ENCODE results near the gene CDKN2B-AS1.

CDKN2B-AS1 gene

GRCh38 chr9:22147813-22148527 is 153.4 kb downstream of the CDKN2B-AS1 start:
- POLR2A ChIA-PET = no interaction called here

GRCh38 chr9:22148528-22148875 is 153.9 kb downstream of the CDKN2B-AS1 start:
- ChIA-PET POLR2A (no interaction called here), CTCF (no interaction called here)
- no peak for DNase-seq (ENCODE audit: extremely low spot score)
- TF ChIP-seq CTCF (IDR thresholded peaks at IDR 0.05; ENCODE audit: control extremely low read depth, extremely low read depth, low read depth, missing control alignments) = no peak

More at GRCh38 chr9:22147813-22148527, 153.4 kb downstream of the CDKN2B-AS1 start:
- no peak for DNase-seq (ENCODE audit: extremely low spot score)
- CTCF ChIA-PET = interaction anchor here (1.3 kb wide), 1 partner anchor 340 kb away, joined by 3 read pairs; no protein-coding TSS in a partner anchor
- no peak for TF ChIP-seq CTCF (IDR thresholded peaks at IDR 0.05; ENCODE audit: control extremely low read depth, extremely low read depth, low read depth, missing control alignments)

GRCh38 chr9:22148876-22149637 is 154.5 kb downstream of the CDKN2B-AS1 start:
- TF ChIP-seq CTCF (IDR thresholded peaks at IDR 0.05; ENCODE audit: control extremely low read depth, extremely low read depth, low read depth, missing control alignments) = no peak
- POLR2A ChIA-PET = no interaction called here
- no peak for DNase-seq (ENCODE audit: extremely low spot score)
- CTCF ChIA-PET = no interaction called here

- CTCF ChIA-PET = no interaction called here
- no peak for DNase-seq (ENCODE audit: extremely low spot score)
- no peak for TF ChIP-seq CTCF (IDR thresholded peaks at IDR 0.05; ENCODE audit: control extremely low read depth, extremely low read depth, low read depth, missing control alignments)
- POLR2A ChIA-PET = no interaction called here
Observed at GRCh38 chr9:22154064-22154463, 159.5 kb downstream of the CDKN2B-AS1 start.

GRCh38 chr9:22156586-22156985 is 162.0 kb downstream of the CDKN2B-AS1 start:
- ChIA-PET POLR2A (no interaction called here), CTCF (interaction anchor here (0.8 to 2.7 kb wide), 3 partner anchors 9 to 13 kb away, joined by 3 to 6 read pairs (median 3); no protein-coding TSS in a partner anchor)
- no peak for DNase-seq (ENCODE audit: extremely low spot score)
- no peak for TF ChIP-seq CTCF (IDR thresholded peaks at IDR 0.05; ENCODE audit: control extremely low read depth, extremely low read depth, low read depth, missing control alignments)

- CTCF ChIA-PET = interaction anchor here (1.0 to 2.7 kb wide), 3 partner anchors 10 to 13 kb away, joined by 3 to 6 read pairs (median 3); no protein-coding TSS in a partner anchor
- no peak for DNase-seq (ENCODE audit: extremely low spot score)
- POLR2A ChIA-PET = no interaction called here
- no peak for TF ChIP-seq CTCF (IDR thresholded peaks at IDR 0.05; ENCODE audit: control extremely low read depth, extremely low read depth, low read depth, missing control alignments)
Observed at GRCh38 chr9:22157276-22157675, 162.7 kb downstream of the CDKN2B-AS1 start.

Data from GM10248 (cell line).